RKO (cell line): Measurements from ENCODE around the gene ADAM22.
"Not testable (repeated sequence)": the region's sequence is repeated elsewhere in the genome, so short reads cannot be mapped to it uniquely, and the experiment has no call there.

Experiments
- DNase-seq: peaks from one replicate; pipeline ENCODE4 v3.0.0-alpha.2; 2016; ENCODE audit warnings: low spot score

Gene ADAM22

DNA sequence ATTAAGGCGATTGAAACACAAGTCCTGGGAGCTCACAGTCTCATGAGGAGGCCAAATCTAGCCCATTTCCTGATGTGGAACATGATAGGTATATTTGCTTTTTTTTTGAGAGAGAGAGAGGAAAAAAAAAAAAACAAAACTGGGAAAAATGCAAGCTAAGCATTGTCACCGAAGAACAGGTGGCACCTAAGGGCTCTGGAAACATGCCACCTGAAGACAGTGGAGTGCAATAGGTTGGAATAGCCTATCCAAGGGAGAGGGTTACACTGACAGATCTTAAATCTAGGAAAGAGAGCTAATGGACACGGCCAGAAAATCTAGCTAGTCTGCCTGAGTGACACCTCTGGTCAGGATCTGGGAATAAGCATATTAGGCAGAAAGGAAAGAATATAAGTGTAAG, 175.6 kb downstream of the ADAM22 start:
- DNase-seq: no peak

DNA sequence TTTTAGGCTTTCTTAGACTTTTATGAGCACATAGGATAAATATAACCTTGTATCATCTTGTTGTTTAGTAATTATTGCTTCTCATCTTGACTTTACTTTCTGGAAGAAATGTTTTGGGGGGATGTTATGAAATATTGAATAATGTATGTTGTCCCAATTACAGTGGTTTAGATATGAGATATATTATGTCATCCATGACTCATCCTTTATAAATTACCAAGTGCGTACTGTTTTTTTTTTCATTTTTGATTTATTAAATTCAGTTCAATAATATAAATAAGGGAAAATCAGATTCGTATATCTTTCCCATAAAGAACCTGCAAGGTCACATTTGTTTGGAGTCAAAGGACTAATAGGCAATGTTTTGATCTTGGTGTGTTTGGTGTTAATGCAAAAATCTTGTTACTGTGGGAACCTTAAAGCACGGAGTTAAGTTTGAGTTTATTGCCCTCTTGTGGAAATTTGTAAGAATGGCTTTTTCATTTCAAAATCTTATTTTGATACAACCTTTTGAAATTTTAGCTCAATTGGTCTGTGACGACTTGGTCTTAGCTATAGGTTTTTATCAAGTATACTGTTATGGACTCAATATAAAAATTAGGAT, 177.2 kb downstream of the ADAM22 start:
- DNase-seq: peak; percentile 83

- no peak for DNase-seq
These were observed 178.0 kb downstream of the ADAM22 start for GRCh38 chr7:88111954-88112471.

DNA sequence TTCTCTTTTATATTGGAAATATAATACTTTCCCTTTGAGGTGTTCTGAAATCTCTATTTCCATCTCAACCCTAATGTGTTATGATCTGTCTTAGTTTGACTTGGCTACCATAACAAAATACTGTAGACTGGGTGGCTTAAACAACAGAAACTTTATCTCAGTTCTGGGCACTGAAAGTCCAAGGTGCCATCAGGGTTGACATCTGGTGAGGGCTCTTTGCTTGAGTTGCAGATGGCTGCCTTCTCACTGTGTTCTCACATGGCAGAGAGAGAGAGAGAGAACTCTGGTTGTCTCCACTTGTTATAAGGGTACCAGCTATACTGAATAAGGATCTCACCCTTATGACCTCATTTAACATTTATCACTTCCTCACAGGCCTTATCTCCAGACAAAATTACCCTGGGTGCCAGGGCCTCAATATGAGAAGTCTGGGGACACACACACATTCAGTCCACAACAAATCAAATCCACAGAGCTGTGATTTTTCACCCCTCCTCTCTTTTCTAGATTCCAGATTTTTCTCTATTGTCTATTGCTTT, 181.3 kb downstream of the ADAM22 start:
- no peak for DNase-seq

GRCh38 chr7:88115816-88116215, 181.8 kb downstream of the ADAM22 start:
- no peak for DNase-seq

GRCh38 chr7:88116235-88116795, 182.3 kb downstream of the ADAM22 start:
- no peak for DNase-seq

GRCh38 chr7:88117325-88117724, 183.3 kb downstream of the ADAM22 start:
- no peak for DNase-seq

DNA sequence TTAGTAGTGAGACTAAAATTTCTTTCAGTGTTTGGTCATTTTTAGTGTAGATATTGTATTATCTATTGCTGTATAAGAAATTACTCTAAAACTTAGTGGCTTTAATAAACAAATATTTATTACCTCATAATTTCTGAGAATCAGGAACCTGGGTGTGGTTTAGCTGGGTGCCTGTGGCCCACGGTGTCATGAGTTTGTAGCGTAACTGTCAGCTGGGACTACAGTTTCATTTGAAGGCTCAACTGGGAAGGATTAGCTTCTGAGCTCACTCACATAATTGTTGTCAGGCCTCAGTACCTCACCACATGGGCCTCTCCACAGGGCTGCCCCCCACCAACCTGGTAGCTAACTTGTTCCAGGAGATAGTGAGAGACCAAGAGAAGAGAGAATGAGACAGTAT, 187.3 kb downstream of the ADAM22 start:
- no peak for DNase-seq

- no peak for DNase-seq
These were observed 193.7 kb downstream of the ADAM22 start for GRCh38 chr7:88127637-88128290.

GRCh38 chr7:88132725-88133124, 198.7 kb downstream of the ADAM22 start:
- no peak for DNase-seq

DNA sequence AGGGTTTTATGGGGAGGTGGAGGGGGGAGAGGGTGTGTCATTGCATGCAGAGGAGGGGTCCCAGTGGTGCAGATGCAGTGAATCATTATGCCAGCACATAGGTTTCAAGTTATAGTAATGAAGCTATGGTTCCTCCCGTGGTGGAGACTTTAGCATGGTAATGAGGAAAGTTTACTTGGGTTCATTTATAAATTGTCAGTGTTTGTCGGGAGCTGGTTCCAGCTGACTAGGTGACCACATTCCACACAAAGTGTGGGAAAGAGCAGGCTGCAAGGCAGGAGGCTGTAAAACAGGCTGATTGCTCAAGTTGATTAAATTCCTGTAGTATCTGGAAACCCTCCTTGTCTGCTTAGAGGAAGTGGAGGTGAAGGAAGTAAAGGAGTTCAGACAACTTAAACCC, 206.9 kb downstream of the ADAM22 start:
- no peak for DNase-seq

GRCh38 chr7:88141479-88141878, 207.4 kb downstream of the ADAM22 start:
- no peak for DNase-seq

DNA sequence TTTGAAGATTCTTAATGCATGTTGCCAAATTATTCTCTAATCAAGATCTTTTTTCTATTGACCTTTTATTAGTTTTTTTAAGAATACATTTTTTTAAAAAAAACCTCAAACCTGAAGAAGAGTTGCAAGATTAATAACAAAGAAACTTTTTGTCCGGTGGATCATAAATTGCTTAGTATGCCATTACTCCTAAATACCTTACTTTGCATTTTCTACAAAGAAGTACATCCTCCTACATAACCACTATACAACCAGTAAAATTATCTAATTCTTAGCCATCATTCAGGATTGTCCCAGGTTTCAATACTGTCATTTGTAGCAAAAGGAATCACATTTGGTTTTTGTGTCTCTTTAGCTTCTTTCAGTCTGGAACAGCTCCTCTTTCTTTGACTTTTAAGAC, 207.9 kb downstream of the ADAM22 start:
- no peak for DNase-seq

DNA sequence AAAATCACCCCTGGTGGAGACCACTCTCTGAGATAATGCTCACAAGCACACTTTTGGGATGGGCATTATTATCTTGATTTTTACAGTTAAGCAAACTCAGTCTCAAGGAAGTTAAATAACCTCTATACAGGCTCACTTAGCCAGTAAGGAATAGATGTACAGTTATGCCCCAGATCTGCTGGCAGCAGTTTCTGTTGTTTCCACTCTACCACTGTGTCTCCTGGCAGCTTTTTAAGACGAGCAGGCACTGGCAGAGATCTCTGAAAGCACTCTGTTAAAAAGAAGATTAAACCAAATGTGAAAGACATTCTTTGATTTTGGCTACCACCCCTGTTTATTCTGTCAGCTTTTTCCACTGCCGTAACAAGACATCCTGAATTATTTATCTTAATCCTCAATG, 212.6 kb downstream of the ADAM22 start:
- no peak for DNase-seq

GRCh38 chr7:88147341-88147740, 213.3 kb downstream of the ADAM22 start:
- no peak for DNase-seq

DNA sequence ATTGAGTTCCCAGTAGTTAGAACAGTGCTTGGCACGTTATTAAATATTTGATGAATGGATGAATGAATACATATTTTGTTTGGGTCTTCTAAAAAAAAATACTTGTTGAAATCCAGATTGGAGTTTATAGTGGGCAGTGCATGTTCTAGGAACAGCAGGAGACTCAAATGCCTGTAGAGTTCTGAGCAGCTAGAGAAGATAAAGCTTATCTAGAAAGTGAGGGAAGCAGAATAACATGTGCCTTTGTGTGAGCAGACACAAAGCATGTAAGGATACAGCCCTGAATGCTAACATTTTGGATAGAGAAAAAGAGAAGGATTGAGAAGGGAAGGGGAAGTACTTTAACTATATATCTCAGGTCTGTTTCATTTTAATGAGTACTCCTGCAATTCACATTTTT, 213.9 kb downstream of the ADAM22 start:
- DNase-seq: no peak

DNA sequence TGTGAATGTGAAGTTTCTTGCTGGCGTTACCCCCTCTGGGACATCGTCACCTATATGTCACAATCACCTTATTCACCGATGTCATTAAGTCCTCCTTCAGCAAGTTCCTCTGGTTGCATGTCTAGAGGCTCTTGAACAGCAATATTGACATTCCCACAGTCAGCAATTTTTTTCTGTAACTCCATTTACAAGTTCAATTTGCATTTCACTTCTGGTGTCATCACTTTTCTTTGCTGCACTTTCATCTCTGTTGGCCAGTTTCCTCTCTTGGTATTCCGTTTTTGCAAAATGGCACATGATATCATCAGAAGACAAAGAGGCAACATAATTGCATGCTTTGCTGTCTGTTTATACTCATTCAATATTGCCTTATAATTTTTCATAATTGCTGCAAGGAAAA, 216.0 kb downstream of the ADAM22 start:
- no peak for DNase-seq

GRCh38 chr7:88151119-88151790, 217.2 kb downstream of the ADAM22 start:
- no peak for DNase-seq

GRCh38 chr7:88153378-88153777, 219.3 kb downstream of the ADAM22 start:
- DNase-seq: no peak

GRCh38 chr7:88155756-88156155, 221.7 kb downstream of the ADAM22 start:
- DNase-seq: no peak

DNA sequence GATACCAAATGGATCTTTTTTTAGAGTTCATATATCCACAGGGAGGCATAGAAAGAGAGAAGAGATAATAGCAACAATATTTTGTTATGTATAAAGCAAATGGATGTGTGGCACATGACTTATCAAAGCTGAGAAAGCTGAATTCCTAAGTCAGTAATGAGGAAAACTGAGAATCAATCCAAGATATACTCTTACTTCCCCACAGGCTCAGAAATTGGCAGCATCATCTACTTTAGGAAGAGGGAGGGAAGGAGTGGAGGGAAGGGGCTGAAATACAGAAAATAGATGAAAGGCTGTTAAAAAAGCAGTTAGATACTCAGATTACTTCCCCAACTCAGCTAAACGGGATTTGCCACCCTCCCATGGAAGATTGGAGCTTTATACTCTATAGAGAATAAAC, 222.3 kb downstream of the ADAM22 start:
- no peak for DNase-seq

DNA sequence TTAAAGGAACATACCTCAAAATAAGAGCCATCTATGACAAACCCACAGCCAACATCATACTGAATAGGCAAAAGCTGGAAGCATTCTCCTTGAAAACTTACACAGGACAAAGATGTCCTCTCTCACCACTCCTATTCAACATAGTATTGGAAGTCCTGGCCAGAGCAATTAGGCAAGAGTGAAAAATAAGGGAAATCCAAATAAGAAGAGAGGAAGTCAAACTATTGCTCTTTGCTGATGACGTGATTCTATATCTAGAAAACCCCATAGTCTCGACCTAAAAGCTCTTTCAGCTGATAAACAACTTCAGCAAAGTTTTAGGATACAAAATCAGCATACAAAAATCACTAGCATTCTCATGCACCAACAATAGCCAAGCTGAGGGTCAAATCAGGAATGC, 225.7 kb downstream of the ADAM22 start:
- DNase-seq: not testable (repeated sequence)

DNA sequence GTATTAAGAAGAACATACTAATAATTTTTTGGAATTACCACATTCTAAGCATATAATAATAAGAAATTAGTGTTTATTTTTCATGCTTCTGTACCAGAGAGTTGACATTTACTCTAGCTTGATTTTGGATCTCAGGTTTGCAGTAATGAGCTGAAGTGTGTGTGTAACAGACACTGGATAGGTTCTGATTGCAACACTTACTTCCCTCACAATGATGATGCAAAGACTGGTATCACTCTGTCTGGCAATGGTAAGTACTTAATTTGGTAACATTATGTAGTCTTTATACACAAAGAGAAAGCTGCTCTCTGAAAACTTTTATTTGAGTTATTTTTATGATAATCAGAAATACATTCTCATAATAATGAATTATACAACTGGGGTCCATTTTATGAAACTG, 231.6 kb downstream of the ADAM22 start:
- no peak for DNase-seq
